ENCODE results near the gene VAV3. TPM values are rescaled to one million over a fixed set of nuclear protein-coding genes. Genes with fewer than 3 reads are reported as not detected.

The VAV3 gene, protein sequence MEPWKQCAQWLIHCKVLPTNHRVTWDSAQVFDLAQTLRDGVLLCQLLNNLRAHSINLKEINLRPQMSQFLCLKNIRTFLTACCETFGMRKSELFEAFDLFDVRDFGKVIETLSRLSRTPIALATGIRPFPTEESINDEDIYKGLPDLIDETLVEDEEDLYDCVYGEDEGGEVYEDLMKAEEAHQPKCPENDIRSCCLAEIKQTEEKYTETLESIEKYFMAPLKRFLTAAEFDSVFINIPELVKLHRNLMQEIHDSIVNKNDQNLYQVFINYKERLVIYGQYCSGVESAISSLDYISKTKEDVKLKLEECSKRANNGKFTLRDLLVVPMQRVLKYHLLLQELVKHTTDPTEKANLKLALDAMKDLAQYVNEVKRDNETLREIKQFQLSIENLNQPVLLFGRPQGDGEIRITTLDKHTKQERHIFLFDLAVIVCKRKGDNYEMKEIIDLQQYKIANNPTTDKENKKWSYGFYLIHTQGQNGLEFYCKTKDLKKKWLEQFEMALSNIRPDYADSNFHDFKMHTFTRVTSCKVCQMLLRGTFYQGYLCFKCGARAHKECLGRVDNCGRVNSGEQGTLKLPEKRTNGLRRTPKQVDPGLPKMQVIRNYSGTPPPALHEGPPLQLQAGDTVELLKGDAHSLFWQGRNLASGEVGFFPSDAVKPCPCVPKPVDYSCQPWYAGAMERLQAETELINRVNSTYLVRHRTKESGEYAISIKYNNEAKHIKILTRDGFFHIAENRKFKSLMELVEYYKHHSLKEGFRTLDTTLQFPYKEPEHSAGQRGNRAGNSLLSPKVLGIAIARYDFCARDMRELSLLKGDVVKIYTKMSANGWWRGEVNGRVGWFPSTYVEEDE
- 0.96 and 24.9 TPM in 2 replicates for total RNA-seq

DNA sequence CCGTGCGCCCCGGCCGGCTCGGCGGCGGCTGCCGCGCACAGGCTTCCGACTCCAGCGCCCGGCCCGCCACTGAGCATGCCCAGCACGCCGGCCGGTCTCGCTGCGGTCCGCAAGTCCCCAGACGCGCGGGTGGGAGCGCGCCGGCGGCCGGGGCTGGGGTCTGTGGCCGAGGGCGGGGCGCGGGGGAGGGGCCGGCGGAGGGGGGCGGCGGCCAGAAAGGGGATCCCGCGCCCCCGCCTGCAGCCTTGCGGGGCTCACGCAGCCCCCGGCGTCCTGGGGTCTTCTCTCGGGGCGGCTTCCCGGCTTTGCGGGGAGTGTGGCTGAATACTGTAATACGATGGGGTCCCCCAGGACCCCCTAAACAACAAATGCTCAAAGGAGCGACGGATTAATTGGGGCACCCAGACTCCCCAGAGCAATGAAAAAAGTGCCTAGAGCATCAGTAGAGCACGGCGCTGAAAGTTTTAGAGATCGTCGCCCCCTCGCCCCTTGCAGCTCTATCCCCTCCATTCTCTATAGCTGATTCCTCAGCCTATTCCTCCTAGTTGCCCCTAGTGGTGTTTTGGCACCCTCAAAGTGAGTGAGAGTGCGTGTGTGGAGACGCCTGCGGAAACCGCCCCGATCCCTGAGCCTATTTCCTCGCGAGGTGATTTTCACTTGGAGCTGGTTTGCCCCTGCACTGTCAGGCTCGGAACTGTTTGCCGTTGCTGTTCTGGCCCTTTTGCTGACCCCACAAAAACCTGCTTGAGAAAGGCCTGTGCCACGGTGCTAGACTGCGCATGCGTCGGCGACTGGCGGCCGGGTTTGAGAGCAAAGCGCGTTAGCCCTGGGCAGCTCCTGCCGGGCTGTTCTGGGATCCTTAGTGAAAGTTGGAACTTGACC is at the start of gene VAV3:
Gene VAV3, minus strand, starts transcription at position 71 of the 882 bp plus-strand sequence. CDS start 311 bp downstream, outside the sequence.

Other genes with a start within 250 kb of the VAV3 start
- gene SLC25A24, start 235.2 kb upstream of the VAV3 start, total RNA-seq, result 52.9 and 68.4 TPM in 2 replicates